Tongue (tissue), 2 donors: ENCODE measurements around the gene DUOXA2. TPM values are rescaled to one million over a fixed set of nuclear protein-coding genes. Genes with fewer than 3 reads are reported as not detected.

Experiments
- DNase-seq: peaks from one replicate; pipeline ENCODE4 v3.0.0-alpha.2; 2015
- total RNA-seq: library from RNA; depleted of rRNA; stranded (reverse); fragments of >200 nt; gene quantifications from one replicate; pipeline ENCODE4 v1.2.3, GENCODE V29; 2014

Gene DUOXA2
- total RNA-seq, 1 donor from 2014 or later = 1.2 TPM

- DNase-seq = peak; percentile 90
Observed at GRCh38 chr15:45162771-45163507, 48.8 kb downstream of the DUOXA2 start.

GRCh38 chr15:45163508-45163856 lies 49.4 kb downstream of the DUOXA2 start:
- no peak for DNase-seq

- no peak for DNase-seq
Observed at GRCh38 chr15:45164914-45165313, 50.8 kb downstream of the DUOXA2 start.

DNA sequence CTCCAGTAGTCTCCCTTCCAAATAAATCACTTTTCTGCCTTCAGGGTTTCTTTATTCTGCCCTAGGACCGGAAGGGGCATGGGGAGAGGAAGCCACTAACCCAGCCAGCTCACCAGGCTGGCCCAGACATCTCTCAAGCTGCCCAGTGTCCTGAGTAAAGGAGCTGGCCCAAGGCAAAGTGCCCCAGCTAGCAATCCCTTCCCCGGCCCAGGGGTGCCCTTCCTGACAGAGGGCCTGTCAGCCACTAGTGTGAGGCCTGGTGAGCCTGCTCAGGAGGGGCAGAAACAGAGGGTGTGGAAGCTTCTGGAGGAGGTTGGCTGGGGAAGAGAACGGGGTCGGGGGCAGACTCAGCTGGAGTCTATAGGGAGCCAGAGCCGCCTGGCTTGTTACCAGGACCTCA lies 51.4 kb downstream of the DUOXA2 start:
- no peak for DNase-seq

- DNase-seq = peak; percentile 93
Observed at GRCh38 chr15:45166834-45167630, 52.9 kb downstream of the DUOXA2 start.

DNA sequence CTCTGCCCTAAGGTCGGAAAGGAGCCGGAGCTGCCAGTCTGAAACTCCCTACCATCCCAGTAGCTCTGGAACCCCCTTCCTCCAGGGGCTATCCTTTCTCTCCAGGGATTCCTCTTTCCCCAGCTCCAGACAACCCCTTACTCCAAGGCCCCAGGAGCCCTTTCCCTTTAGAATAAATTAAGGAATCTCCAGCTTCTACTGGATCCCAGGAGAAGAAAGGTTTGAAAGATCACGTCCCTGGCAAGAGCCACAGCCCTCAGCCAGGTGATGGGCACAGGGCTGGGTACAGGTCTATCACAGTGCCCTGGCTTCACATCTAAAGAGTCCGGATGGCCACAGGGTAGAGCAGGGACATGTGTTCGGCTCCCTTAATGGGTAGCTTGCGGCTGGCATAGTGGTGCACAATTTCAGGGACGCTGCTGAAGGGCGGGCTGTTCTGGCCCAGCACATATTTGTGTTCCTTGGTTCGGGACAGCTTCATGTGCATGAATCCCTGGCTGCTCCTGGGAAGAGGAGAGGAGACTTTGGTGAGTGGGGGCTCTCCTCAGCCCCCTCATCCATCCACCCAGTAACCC lies 53.6 kb downstream of the DUOXA2 start:
- DNase-seq = no peak

Other genes starting within 250 kb of the DUOXA2 start
- gene TERB2, start 157.6 kb upstream of the DUOXA2 start, total RNA-seq = not detected
- gene SORD, start 91.1 kb upstream of the DUOXA2 start, total RNA-seq = 11.5 TPM
- gene DUOX2, start 154 bp upstream of the DUOXA2 start, total RNA-seq = 2.1 TPM
- gene DUOXA1, start 15.6 kb downstream of the DUOXA2 start, total RNA-seq = 22.2 TPM
- gene DUOX1, start 15.7 kb downstream of the DUOXA2 start, total RNA-seq = 32.5 TPM
- gene SHF, start 73.6 kb downstream of the DUOXA2 start, total RNA-seq = 7.3 TPM
- gene SLC28A2, start 137.9 kb downstream of the DUOXA2 start, total RNA-seq = 0.10 TPM